Epithelial cell of esophagus (primary cell): ENCODE data around the gene ASMT.

Experiments used
- DNase-seq: peaks from one replicate; pipeline ENCODE4 v3.0.0; 2010; ENCODE audit warnings: low read depth
- H3K4me3 ChIP-seq: 2 replicates; pipeline ENCODE4 v1.5.1; 2011; ENCODE audit warnings: mild to moderate bottlenecking, low read length, control low read depth
- TF ChIP-seq, protein P1 (sequence below): IDR thresholded peaks from 2 replicates; pipeline ENCODE4 v1.5.1; 2011; ENCODE audit warnings: low read depth, mild to moderate bottlenecking, low read length, control low read depth, inconsistent platforms; ENCODE audit not compliant: insufficient read depth; ENCODE audit errors: missing control alignments

Gene ASMT

DNA sequence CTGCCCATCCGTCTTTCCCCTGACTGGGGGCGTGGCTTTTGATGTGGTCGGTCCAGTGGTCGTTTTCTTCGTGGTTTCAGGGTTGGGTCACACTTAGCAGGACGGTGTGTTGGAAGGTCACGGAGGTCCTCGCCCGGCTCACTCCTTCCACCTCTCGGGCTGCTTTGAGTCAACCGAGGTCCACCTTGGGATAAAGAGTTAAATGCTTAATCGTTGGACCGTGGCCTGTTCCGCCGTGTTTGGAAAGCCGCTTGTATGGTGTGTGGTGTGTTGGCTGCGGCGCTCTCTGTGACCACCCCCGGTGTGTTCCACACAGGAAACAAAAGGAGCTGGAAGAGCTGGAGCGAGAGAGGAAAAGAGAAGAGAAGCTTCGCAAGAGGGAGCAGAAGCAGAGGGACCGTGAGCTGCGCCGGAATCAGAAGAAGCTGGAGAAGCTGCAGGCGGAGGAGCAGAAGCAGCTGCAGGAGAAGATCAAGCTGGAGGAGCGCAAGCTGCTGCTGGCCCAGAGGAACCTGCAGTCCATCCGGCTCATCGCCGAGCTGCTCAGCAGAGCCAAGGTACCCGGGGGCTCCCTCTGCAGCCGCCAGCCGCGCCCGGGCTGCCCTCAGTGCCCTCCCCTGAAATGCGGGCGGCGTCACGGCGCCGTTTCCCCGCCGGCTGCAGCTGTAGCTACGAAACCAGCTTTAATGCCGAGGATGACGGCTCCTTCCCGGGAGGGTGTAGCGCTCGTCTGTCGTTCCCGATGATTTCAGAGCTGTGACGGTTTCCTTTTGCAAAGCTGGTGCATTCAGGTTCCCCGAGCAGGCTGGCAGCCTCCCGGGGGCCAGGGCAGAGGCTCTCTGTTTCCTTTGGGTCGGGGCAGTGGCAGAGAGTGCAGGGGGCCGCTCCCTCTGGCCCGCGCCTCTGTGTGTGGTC, 15.7 kb upstream of the ASMT start:
- H3K4me3 ChIP-seq: no peak overlapping the region
- DNase-seq: no peak
- TF ChIP-seq, protein P1, sequence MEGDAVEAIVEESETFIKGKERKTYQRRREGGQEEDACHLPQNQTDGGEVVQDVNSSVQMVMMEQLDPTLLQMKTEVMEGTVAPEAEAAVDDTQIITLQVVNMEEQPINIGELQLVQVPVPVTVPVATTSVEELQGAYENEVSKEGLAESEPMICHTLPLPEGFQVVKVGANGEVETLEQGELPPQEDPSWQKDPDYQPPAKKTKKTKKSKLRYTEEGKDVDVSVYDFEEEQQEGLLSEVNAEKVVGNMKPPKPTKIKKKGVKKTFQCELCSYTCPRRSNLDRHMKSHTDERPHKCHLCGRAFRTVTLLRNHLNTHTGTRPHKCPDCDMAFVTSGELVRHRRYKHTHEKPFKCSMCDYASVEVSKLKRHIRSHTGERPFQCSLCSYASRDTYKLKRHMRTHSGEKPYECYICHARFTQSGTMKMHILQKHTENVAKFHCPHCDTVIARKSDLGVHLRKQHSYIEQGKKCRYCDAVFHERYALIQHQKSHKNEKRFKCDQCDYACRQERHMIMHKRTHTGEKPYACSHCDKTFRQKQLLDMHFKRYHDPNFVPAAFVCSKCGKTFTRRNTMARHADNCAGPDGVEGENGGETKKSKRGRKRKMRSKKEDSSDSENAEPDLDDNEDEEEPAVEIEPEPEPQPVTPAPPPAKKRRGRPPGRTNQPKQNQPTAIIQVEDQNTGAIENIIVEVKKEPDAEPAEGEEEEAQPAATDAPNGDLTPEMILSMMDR: no peak

DNA sequence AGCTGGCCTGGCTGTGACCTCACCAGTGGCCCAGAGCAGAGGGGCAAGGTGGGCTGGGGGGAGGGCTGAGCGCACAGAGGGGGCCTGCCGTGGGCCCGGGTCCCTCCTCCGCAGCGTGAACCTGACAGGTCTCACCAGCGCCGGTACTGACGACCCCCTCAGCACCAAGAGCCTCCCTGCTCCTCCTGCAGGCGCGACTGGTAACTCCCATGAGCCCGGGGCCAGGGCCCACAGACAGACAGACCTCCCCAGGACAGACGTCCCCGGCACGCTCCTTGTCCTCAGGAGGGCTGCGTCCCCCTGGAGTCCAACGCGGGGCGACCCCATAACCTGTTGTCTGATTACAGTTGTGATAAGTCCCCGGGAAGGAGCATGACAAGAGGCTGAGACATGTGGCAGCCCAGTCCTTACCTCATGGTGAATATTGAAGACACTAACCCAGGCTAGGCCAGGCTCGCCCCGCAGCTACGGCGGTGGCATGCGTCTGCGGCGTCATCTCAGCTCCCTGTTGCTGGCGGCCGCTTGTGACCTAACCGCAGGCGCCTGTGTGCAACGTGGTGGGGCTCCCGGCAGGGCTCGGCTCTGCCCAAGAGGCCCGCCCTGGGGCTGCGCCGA, 15.0 kb upstream of the ASMT start:
- DNase-seq: no peak
- TF ChIP-seq, protein P1: no peak
- no peak overlapping the region for H3K4me3 ChIP-seq

DNA sequence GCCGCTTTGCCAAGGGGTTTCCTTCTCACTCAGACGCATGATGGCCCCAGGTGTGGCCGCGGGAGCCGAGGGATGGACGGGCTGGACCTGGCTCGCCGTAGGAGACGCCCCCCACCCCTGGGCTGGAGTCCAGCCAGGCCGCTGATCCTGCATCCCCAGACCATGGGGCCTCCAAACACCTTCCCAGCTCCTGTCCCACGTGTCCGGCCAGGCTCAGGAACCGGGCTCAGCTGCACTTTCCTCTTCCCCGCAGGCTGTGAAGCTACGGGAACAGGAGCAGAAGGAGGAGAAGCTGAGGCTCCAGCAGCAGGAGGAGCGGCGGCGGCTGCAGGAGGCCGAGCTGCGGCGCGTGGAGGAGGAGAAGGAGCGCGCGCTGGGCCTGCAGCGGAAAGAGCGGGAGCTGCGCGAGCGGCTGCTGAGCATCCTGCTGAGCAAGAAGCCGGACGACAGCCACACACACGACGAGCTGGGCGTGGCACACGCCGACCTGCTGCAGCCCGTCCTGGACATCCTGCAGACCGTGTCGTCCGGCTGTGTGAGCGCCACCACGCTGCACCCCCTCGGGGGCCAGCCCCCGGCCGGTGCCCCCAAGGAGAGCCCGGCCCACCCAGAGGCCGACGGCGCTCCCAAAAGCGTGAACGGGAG, 14.3 kb upstream of the ASMT start:
- TF ChIP-seq, protein P1: no peak
- no peak overlapping the region for H3K4me3 ChIP-seq
- DNase-seq: no peak

DNA sequence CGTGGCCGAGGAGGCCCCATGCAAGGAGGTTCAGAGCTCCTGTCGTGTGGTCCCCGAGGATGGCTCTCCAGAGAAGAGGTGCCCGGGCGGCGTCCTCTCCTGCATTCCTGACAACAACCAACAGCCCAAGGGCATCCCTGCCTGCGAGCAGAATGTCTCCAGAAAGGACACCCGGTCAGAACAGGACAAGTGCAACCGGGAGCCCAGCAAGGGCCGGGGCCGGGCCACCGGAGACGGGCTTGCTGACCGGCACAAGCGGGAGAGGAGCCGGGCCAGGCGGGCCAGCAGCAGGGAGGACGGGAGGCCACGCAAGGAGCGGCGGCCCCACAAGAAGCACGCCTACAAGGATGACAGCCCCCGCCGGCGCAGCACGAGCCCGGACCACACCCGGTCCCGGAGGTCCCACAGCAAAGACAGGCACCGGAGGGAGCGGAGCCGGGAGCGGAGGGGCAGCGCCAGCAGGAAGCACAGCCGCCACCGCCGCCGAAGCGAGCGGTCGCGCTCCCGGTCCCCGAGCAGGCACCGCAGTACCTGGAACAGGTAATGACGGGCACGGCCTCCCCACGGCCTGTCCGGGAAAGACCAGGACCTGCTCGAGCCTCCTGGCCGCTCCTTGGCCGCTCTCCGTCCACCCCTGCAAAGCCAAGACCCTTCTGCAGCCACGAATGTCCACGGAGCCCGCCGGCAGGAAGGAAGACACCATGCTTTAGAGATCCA, 13.7 kb upstream of the ASMT start:
- no peak for DNase-seq
- TF ChIP-seq, protein P1: no peak
- H3K4me3 ChIP-seq: no peak overlapping the region

DNA sequence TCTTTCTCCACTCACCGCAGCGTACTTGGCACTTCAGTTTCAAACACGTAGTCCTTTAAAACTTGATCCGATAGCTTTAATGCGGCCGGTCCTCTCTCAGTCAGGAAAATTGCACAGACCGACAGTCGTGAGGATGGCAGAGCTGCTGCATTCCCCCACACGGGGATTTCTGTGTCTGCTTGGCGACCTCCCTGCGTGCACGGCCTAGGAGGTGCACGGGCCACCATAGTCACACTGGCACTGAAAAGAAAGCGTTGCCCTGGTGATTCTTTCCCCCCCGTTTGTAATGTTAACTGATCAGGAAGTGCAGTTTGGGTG, 13.1 kb upstream of the ASMT start:
- no peak for DNase-seq
- TF ChIP-seq, protein P1: no peak
- no peak overlapping the region for H3K4me3 ChIP-seq

DNA sequence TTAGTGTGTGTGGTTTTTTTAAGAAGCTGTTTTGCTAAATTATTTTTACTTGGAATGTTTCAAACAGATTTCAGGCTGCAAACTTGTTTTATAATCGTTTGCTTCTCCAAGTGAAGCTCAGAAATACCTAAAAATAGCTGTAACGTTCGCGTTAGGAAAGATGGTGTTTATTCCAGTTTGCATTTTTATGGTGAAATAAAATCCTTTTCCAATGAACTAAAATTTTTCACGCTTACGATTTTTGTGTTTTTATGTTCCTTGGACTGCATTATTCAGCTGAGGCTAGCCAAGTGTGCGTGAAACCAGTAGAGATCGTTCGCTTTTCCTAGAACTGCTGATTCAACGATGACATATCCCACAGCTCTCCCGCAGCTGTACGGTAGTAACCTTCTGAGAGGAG, 12.6 kb upstream of the ASMT start:
- DNase-seq: no peak
- TF ChIP-seq, protein P1: no peak
- no peak overlapping the region for H3K4me3 ChIP-seq
